ENCODE data around the gene ATF5.

The ATF5 gene

GRCh38 chr19:49907745-49908446, 21.1 kb upstream of the ATF5 start:
- TF ChIP-seq, protein P1, sequence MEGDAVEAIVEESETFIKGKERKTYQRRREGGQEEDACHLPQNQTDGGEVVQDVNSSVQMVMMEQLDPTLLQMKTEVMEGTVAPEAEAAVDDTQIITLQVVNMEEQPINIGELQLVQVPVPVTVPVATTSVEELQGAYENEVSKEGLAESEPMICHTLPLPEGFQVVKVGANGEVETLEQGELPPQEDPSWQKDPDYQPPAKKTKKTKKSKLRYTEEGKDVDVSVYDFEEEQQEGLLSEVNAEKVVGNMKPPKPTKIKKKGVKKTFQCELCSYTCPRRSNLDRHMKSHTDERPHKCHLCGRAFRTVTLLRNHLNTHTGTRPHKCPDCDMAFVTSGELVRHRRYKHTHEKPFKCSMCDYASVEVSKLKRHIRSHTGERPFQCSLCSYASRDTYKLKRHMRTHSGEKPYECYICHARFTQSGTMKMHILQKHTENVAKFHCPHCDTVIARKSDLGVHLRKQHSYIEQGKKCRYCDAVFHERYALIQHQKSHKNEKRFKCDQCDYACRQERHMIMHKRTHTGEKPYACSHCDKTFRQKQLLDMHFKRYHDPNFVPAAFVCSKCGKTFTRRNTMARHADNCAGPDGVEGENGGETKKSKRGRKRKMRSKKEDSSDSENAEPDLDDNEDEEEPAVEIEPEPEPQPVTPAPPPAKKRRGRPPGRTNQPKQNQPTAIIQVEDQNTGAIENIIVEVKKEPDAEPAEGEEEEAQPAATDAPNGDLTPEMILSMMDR (IDR thresholded peaks at IDR 0.05; ENCODE audit: extremely low read depth, insufficient read depth, missing control alignments): no peak
- peak; percentile 52 for DNase-seq (ENCODE audit: low spot score)
- in situ Hi-C loops (cut with MboI; ENCODE audit: low pct_unique_long_range_greater_than_20kb, low sequenced_read_pairs, unreplicated experiment): no loop called here

DNA sequence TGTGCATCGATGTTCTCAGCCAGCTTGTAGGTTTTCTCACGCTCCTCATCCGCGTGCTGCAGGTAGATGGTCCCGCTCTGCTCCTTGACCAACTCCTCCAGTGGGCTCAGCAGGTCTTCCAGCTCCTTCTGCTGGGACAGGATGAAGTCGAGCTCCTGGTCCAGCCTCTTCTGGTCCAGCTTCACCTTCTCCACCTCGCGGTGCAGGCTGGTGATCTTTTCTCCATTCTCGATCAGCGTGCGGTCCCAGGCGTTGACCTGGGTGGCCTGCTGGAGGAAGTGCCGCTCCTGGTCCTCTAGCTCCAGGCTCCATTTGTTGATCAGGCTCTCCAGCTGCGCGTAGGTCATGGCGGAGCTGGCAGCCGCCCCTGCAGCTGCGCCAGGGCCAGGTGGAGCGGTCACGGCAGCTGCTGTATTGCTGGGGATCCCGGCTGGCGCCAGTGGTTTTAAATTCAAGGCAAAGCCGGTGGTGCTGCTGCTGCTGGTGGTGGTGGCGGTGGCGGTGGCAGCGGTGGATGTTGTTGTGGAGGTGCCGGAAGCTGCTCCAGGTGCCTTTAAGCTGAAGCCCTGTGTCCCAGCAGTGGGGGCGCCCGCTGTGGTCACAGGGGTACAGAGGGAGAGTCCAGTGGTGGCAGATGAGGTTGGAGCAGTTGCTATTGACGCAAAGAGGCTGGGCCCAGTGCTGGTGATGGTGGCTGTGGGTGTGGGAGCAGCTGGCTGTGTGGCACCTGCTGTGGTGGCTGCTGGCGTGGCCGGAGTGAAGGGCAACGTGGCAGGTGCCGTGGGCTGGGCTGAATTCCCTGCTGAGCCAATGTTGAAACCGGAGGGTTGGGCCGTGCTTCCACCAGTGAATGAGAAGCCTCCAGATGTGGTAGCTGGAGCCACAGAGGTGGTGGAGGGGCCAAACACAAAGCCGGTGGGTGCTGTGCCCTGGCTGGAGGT, 20.3 kb upstream of the ATF5 start:
- TF ChIP-seq, protein P1 (IDR thresholded peaks at IDR 0.05; ENCODE audit: extremely low read depth, insufficient read depth, missing control alignments): no peak
- DNase-seq (ENCODE audit: low spot score): no peak
- in situ Hi-C loops (cut with MboI; ENCODE audit: low pct_unique_long_range_greater_than_20kb, low sequenced_read_pairs, unreplicated experiment): no loop called here

- DNase-seq (ENCODE audit: low spot score): no peak
- TF ChIP-seq, protein P1 (IDR thresholded peaks at IDR 0.05; ENCODE audit: extremely low read depth, insufficient read depth, missing control alignments): no peak
- in situ Hi-C loops (cut with MboI; ENCODE audit: low pct_unique_long_range_greater_than_20kb, low sequenced_read_pairs, unreplicated experiment): no loop called here
Observed at GRCh38 chr19:49910179-49910578, 18.8 kb upstream of the ATF5 start.

DNA sequence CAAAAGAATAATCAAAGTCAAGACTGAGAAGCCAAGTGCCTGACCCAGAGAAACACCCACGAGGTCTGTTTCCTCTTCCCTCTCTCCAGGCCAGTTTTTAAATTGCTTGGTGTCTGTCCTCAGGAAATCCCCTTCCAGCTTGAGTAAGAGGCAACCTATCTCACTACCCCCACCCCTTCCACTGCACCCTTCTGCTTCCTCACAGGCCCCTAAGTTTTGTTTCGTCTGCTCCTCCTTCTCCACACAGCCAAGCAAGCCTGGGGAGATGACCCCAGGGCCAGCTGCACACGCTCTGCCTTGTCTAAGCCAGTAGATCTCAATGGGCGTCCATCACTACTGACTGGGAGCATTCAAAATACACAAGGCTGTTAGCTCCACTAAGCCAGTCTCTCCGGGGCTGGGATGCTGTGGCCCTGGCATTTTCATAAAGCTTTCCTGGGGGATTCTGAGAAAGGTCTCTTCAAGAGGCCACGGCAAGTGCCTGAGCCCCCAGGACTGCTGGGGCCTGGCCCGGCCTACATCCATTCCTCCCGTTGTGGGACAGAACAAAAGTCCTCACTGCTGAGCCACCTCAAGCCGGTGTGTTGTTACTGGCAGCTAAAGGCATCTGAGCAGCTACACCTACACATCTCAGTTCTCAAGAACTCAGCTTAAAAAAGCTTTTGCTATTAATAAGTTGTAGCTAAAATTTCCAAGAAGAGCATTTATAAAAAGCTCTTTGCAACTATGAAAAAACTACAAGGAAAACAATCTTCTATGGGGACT, 17.4 kb upstream of the ATF5 start:
- TF ChIP-seq, protein P1 (IDR thresholded peaks at IDR 0.05; ENCODE audit: extremely low read depth, insufficient read depth, missing control alignments): no peak
- in situ Hi-C loops (cut with MboI; ENCODE audit: low pct_unique_long_range_greater_than_20kb, low sequenced_read_pairs, unreplicated experiment): no loop called here
- peak; percentile 86 for DNase-seq (ENCODE audit: low spot score)

DNA sequence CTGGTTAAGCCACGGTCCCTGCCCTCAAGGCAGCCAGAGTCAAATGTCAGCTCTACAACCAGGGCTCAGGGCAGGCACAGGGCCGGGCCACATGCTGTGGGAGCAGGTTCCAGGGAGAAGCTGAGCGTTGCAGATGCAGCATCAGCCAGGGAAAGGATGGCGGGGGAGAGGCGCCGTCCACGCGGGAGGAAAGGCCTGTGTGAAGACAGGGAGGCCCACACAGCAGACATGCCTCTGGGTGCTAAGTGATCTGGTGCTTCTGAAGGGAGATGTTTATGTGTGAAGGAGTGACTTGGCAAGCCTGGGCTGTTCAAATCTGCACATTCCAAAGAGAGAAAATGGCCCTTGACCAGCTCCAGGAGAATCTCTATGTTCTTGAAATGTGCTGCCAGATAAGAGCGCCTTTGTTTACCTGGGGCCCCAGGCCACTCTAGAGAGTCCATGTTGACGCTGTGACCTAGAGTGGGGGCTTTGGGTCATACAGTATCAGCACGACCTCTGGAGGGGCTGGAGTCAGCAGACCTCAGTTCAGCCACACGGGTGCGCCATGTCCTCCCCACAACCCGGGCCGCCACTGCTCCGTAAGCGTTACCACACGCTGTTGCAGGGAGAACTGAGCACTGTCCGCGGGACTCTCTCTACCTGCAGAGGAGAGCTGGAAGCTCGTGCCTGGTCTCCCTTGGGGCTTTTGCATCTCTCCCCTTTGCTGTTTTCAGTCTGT, 15.9 kb upstream of the ATF5 start:
- no peak for DNase-seq (ENCODE audit: low spot score)
- in situ Hi-C loops (cut with MboI; ENCODE audit: low pct_unique_long_range_greater_than_20kb, low sequenced_read_pairs, unreplicated experiment): no loop called here

More for the DNA sequence above, 15.9 kb upstream of the ATF5 start:
- TF ChIP-seq, protein P1 (IDR thresholded peaks at IDR 0.05; ENCODE audit: extremely low read depth, insufficient read depth, missing control alignments): peak; percentile 19
